NK-92 (cell line): ENCODE data around the gene SSNA1.

Experiments used
- DNase-seq: peaks from one replicate; lab custom pipeline; 2025; ENCODE audit not compliant: unreplicated experiment; lab: John Stamatoyannopoulos, UW

SSNA1 gene

DNA sequence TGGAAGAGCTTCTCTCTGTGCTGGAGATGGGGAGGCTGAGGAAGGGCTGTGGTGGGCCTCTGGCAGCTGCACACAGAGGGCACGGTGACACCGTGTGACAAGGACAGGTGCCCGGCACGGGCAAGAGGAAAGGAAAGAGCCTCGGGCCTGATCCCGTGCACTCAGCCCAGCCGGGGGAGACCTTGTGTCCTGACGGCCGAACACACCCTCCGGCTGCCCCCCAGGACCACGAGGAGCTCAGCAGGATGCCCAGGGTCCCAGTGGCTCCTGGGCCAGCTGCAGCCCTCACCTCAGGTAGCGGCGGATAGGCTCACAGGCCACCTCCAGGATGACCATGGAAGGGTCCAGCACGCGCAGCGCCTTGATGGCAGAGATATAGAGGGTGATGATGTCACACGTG lies 5.6 kb upstream of the SSNA1 start:
- DNase-seq, result no peak

DNA sequence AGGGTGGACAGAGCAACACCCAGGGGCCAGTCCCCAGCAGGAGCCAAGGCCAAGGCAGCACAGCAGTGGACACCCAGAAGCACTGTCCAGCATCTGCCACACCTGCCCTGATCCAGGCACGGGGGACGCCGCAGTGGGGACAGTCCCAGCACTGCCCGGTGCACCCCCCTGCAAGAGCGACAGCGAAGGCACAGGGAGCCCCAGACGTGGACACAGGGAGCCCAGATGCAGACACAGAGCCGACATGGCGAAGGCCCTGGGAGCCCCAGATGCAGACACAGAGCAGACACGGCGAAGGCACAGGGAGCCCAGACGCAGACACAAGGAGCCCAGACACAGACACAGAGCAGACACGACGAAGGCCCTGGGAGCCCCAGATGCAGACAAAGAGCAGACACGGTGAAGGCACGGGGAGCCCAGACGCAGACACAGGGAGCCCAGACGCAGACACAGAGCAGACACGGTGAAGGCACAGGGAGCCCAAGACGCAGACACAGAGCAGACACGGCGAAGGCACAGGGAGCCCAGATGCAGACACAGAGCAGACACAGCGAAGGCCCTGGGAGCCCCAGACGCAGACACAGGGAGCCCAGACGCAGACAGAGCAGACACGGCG lies 4.4 kb upstream of the SSNA1 start:
- no peak for DNase-seq

DNA sequence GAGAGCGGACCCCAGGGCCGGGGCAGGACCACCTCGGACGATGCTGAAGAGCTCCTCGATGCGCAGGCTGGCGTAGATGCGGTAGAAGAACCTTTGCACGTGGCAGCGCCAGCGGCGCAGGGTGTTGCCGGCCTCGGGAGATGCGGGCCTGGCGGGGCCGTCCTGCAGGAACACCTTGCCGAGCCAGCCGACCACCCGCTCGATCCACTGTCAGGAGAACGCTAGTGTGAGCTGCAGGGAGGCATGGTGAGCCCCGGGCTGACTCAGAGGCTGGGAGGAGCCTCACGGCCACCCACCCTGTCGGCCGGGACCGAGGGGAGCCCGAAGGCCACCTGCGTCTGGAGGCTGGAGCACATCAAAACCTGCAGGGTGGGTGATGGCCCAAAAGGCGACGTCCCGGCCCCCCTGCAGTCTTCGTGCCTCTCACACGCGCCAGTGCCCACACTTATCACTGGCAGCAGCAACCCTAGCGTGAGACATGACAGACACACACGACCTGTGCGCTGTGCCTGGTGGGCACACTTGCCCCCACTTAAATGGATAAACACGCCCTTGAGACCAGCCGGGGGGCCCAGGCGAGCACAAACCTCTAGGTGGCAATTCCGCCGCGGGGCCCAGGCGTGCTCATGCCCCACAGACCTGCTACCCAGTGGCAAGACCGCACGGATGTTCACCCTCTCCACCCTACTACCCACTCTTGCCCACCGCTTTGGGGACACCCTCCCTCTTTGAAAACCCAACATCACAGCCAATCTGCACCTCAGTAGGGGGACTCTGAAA lies 3.4 kb upstream of the SSNA1 start:
- no peak for DNase-seq

DNA sequence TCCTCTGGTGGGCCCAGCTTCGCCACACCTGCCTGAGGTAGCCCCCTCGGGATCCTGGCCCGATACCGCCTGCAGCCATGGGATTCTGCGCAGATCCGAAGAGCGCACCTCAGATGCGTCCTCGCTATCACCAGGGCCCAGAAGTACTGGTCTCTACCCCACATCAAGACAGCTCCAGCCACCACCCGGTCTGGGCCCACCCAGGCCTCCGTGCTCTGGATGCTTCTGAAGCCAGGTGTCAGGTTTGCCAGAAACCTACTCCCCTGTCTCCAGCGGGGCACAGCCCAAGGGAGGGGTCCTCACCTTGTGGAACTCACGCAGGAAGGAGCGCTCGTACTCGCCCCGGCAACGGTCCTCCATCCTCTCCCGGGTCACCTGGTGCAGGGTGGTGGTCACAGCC lies 2.6 kb upstream of the SSNA1 start:
- DNase-seq, result no peak

DNA sequence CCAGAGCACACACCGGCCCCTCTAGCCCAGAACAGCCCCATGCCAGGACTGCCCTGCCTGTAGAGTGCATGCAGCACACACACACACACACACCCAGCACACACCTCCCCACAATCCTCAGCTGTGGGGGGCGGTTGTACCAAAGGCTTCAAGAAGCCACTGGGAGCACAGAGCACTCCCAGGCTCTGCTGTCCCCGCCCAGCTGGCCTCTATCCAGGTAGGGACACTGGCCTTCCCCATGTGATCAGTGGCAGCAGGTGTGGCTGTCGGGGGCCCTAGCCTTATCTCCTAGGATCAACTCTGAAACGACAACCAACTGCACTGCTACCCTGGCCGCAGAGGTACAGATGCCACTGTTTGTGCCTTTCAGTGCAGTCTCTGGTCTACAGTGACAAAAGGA lies 2.1 kb upstream of the SSNA1 start:
- no peak for DNase-seq

DNA sequence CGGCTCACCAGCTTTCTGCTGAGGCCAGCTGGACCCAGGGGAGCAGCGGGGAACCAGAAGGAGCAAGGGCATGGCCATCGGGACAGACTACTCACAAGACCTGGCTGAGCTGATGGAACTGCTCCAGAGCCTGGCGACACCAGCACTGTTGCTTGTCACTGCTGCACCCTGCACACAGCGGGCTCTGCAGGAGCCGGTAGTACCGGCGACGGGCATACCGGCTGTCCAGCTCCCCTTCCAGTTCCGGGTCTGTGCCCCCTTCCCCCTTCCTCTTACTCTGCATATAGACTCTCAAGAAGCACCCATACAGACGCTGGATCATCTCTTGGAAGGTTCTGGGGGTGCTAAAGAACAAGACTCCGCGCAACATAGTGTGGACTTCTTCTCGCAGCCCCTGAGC lies 1.1 kb upstream of the SSNA1 start:
- DNase-seq, result no peak

DNA sequence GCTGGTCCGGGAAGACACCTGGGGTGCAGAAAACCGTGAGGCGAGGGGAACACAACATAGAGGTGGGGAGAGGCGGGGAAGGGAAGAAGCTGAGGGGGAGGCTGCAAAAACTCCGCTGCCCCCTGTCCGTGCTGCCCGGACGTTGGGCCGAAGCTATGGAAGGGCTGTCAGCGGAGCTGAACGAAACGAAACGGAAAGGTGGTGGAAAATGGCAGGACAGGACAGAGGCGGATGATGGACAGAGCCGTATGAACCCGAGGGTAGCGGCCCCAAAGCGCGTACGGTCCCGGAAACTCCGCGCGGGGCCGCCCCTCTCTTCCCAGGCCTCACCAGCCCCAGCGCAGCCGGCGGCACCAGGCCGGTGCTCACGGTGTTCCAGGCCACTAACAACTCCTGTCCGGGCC lies 388 bp upstream of the SSNA1 start:
- DNase-seq, result no peak

DNA sequence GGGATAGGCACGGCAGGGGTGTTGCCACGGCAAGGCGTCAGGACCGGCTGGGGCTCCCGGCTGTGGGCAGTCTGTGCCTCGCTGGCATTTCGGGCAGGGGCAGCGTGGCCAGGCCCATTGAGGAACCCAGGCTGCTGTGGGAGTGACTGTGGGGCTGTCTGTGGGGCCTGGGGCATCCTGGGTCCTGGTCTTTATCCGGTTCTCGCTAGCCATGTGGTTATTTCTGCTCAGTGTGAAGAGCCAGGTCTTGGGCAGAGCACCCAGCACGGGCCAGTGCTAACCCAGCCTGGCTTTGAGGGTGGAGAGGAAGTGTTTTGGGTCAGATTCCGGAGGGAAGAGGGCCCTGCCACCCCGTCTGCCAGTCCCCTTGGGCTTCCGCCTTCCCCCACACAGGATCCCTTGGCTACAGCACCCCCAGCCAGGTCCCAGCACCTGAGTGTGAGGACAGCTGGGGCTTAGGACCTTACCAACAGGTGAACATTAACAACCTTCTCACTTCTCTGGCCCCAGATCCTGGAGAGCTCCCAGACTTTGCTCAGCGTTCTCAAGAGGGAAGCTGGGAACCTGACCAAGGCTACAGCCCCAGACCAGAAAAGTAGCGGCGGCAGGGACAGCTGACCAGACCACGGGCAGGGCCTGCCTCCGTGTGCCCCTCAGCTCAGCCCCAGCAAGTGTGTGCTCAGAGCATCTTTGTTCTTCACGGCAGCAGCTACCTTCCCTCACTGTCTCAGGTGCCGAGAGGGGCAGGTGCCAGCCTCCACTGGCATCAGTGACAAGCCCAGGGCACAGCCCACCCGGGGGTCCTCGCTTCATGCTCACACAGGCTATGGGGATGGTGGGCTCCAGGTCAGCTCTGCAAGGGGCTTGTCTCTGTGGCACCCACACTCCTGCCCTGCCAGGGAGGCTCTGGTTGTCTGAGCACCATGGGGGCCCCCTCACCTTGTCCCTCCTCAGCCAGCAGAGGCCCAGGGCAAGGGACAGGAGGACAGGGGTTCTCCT lies 1.1 kb downstream of the SSNA1 start:
- DNase-seq, result no peak

DNA sequence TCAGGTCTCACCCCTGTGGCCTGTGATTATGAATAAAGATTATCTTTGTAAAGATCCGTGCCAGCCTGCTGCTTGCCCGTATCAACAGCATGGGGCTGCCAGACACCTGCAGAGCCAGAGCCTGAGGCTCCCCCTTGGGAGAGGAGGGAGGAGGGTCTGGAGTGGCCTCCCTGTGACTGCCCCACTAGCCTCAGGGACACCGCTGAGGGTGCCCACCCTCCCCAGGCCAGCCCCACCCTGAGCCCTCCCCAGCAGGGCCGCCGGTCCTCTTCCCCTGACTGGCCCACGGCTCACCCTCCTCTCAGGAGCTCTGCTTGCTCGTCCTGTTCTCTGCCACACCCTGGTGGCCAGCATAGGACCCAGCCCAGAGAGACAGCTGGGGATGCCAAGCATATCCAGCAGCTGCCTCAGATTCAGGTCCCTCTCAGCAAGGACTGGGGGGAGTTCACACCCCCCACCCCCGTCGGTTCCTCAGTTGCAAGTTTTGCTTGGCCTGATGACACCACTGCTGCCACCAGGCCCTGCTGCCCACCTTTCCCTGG lies 1.9 kb downstream of the SSNA1 start:
- no peak for DNase-seq

DNA sequence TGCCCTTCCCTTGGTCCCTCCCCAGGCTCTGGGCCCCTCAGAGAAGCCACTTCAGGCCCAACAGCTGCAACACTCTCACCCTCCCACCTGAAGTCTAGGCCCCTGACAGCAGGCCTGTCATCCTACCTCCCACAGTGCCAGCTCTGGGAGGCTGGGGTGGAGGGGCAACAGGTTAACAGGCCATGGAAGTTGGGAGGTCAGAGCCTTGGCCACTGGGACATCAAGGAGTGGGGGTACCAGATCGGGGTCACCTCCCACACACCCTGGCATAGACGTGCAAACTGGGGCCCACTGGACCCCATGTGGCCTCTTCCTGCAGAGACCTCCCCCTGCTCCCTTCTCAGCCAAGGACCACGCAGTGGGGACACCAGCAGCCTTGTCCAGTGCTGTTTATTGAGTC lies 2.8 kb downstream of the SSNA1 start:
- DNase-seq, result no peak

DNA sequence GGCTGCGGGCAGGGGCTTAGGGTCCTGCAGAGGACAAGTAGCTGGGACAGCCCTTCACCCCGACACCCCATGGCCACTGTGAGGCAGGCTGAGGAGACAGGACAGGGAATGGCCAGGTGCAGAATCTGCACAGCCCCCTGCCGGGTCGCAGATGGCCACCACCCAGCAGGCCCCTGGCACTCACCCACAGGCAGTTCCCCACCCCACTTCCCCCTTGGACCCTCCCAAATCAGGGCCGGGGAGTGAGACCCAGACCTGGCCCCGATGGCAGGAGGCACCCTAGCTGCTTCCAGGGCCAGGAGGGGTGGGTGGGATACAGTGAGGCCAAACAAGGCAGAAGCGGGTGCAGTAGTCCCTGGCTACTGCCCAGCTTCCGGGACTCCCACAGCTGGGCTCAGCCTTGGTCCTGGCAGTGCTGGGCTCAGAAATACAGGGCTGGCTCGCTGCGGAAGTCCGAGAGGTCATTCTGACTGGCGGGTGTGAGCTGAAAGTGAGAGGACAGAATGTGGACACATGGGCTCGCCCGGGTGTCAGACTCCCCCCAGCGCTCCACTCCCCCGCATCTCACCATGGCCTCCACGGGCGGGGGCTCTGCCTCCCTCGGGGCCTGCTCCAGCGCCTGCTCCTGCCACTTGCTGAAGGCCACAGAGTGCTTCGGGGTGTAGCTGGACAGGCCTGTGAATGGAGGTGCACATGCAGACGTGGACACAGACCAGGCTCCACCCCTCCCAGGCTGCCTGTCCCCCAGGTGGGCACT lies 3.4 kb downstream of the SSNA1 start:
- no peak for DNase-seq

DNA sequence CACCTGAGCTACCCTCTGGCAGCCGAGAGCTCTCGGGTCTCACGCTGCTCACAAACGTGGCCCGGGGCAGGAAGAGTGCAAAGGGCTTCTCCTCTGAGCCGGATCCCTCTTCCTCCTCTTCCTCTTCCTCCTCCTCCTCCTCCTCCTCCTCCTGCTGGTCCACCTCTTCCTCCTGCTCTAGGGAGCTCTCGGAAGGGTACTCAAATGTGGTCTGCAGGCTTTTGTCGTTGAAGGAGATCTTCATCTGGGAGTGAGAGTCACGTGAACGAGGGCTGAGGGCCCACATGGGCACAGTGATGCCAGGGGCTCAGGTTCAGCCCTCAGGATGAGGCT lies 3.9 kb downstream of the SSNA1 start:
- DNase-seq, result no peak

DNA sequence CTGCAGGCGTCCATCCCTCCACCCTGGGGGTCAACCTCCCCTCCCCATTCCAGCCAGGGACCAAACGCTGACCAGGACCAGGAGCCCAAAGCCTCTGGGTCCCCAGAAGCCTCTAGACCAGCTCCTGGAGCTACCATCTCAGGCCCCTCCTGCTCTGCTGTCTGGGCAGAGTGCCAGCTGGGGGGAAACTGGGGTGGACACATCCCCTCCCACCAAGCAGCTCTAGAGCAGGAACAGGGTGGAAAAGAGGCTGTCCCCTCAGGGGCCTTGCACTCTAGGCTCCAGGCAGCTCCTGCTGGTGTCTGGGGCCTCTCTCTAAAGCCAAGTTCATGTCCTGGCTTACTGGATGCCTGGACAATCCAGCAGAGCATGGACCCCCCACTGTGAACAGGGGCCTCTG lies 4.4 kb downstream of the SSNA1 start:
- DNase-seq, result no peak

DNA sequence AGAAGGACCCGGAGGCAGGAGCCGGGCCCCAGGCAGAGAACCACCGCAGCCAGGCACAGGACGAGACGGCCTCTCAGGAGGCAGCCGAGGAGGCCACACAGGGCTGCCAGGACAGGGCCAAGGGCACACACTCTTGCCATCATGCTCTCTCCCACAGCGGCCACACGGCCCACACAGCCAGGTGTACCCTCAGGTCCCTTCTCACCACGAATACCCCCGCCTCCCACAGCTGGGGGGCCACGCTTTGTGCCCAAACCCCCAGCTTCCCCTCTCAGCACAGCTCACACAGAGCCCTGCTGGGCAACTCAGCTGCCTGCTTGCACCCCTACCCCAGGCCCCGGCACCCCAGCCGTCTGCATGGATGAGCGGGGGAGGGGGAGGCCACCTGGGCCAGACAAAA lies 5.3 kb downstream of the SSNA1 start:
- no peak for DNase-seq

DNA sequence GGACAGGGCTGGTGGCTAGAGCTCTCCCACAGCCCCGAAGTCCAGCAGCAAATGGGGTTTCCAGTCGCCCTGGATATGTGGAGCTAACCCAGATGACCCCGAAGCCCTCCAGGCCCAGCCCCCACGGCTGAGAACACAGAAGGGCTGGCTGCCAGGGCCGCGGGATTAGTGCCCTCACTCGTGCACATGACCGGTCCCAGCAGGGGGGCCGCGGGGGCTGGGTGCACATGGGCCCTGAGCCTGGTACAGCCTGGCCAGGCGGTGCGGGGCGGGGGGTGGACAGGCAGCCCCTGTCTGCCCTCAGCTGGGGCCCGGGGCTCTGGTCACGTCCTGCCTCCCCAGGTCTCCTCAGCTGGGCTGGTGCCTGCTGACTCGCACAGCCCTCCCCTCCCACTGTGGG lies 5.9 kb downstream of the SSNA1 start:
- no peak for DNase-seq

DNA sequence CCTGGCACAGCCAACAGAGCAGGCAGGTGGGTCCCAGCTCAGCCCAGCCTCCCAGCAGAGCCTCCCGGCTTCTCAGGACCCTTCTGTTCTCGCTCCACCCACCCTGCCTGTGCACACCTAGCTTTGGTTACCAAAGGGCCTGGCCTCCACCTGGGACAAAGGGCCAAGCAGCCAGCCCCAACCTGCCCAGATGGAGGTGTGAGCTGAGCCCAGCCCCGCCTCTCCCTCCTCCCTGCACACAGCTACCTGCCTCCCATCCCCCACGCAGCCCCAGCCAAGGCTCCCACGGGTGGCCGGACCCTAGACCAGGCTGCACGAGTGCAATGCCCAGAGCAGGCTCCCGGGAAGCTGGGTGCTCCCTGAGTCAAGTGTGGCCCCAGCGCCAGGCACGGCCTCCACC lies 6.4 kb downstream of the SSNA1 start:
- no peak for DNase-seq

DNA sequence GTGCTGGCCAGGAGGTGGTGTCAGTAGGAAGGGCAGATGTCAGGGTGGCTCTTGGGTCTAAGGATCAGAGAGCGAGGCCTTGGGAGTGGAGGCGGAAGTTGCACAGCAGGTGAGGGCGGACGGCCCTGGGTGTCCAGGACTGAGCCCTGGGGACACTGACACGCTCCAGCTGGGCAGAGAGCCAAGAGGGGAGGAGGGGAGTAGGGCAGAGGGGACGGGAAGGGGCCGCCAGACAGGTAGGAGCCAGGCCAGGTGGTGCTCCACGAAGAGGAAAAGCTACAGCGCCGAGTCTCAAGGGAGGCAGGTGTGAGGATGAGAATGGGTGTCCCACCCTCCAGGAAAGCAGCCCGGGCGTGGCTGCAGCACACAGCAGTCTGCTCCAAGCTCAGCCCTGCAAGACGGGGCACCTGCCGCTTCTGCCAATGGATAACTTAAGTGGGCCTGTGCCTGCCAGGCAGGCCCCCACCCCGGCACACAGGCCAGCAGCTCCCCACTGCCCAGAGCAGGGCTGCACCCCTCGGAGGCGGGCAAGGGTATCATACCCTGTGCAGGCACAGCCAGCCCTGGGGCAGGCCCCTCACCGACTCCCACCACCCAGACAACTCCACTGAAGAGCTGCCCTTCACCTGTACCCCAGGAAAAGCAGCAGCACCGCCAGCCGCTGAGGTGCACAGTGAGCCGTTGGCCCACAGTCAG lies 7.2 kb downstream of the SSNA1 start:
- no peak for DNase-seq

DNA sequence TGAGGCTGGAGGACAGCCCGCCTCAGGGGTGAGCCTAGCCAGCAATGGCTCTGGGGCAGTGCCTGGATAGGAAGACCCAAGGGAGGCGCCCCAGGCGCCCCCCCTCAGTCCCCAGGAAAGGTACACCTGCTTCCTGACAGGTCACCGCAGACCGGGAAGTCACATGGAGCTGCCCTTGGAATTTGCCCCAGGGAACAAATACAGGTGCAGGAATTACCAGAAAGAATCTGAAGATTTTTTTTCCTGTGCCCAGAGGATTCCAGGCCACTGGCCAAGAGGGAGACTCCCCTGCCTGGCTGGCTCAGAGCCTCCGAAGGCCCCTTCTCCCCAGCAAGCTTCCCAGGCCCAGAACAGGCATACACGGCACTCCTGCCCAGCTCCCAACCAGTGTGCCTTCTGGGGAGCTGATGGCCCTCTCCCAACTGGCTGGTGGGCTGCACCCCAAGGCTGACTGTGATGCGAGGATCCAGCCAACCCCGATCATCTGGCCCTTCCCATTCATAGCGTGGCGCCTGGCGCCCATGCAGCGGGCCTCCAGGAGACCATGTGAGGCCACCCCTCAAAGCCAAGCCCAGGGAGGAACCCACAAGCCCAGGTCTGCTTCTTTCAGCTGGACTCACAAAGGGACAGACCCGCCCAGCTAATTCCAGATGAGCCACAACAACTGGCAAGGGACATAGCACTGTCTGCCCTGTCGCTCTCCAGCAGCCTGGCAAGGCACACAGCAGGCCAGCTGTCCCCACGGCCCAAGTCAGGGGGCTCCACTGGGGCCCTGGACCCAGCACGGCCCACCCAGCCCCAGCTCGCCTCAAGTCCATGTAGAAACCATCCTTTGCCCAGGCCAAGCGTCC lies 9.8 kb downstream of the SSNA1 start:
- no peak for DNase-seq

DNA sequence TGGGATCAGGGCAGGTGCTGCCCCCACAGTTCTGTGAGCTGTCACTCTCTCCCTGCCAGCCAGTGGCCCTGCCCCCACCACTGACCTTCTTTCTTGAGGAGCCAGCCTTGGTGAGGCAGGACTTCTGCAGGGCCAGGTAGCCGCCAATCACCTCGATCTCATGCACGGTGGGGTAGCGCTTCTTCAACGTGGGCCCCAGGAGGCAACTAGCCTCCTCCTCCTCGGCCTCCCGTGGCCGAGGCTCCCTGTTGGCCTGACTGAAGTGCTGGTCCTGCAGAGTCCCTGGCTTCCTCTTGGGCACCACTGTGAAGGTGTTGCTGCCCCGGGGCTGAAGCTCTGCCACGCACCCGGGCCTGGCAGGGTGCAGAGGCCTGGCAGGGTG lies 10.4 kb downstream of the SSNA1 start:
- no peak for DNase-seq
